ENCODE data around the gene PROB1. TPM values are rescaled to one million over a fixed set of nuclear protein-coding genes. Genes with fewer than 3 reads are reported as not detected.

The PROB1 gene
- polyA plus RNA-seq, 1 of the 3 experiments (the other 2 are of a cell fraction), result 0.44 TPM

DNA sequence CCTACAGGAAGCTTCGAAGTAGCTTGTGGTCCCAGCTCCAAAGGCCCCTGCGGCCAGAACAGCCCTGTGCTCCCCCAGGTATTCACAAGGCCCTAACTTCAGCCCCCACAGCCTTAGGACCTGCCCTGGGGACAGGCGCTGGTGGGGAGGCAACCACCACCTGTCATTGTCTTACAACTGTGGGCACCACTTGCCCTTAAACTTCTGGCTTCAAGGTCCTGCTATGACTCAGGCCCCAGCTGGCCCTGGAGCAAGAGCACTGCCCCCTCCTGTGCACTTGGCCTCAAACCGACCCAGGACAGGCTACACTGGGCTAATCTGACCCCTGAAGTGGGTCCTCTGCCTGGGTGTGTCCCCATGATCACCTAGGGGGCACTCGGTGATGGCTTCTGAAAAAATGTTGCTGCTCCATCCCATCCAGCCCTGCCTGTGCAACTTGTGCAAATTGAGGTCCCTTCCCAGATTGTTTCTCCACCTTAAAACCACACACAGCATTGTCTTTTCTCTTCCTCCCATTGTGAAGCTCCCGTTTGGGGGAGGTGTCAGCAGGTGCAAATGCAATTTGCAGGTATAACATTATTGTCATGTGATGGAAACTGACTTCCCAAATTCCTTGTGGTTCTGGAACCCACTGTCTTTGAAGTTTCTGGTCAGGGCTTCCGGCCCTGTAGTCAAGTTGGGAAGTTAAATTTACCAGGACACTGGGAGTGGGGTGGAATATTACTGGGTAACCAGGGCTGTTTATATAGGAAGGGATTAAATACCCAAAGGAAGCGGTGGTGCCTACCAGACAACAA lies 1.1 kb upstream of the PROB1 start:
- Histone ChIP-seq H2AFZ (ENCODE audit: low read depth) (no peak overlapping the region), H3K9me3 (no peaks in the 10 kb centered on the region), H3K4me3 (ENCODE audit: low read depth in 2 of 2, low read length in 1 of 2) (no peak overlapping the region), H3K9ac (no peak overlapping the region), H3K4me1 (ENCODE audit: control insufficient read depth in 1 of 2, insufficient read depth in 2 of 2, low read depth in 1 of 2, low read length in 1 of 2) (peaks cover 0 to 3% of the 10 kb centered on the region in 2 experiments; a peak in 1 of 4 replicates), H3K36me3 (replicated peaks in 1 of 2; ENCODE audit: control insufficient read depth in 1 of 2, insufficient read depth in 2 of 2, low read length in 1 of 2) (no peaks in the 10 kb centered on the region), H3K27me3 (ENCODE audit: insufficient read depth) (peaks cover 12% of the 10 kb centered on the region; the same call in 1 of the 2 replicates), H3F3A (replicated peaks; ENCODE audit: insufficient read depth) (no peaks in the 10 kb centered on the region), H3K4me2 (no peak overlapping the region), H4K20me1 (ENCODE audit: insufficient read depth) (no peaks in the 10 kb centered on the region), H3K27ac (ENCODE audit: low read depth in 2 of 2, low read length in 1 of 2) (no peak overlapping the region), H3K79me2 (ENCODE audit: insufficient read depth) (no peaks in the 10 kb centered on the region), H3K9me2 (no peaks in the 10 kb centered on the region)
- 84% methylated on average over 5 of the region's 8 CpGs for WGBS (ENCODE audit: low lambda C conversion rate)
- ChIA-PET CTCF (interaction anchor here (1.2 to 2.3 kb wide), 4 partner anchors 10 to 117 kb away, joined by 4 to 9 read pairs (median 6); no protein-coding TSS in a partner anchor), POLR2A (no interaction called here)
- DNase-seq, result no peak
- TF ChIP-seq, protein P1, sequence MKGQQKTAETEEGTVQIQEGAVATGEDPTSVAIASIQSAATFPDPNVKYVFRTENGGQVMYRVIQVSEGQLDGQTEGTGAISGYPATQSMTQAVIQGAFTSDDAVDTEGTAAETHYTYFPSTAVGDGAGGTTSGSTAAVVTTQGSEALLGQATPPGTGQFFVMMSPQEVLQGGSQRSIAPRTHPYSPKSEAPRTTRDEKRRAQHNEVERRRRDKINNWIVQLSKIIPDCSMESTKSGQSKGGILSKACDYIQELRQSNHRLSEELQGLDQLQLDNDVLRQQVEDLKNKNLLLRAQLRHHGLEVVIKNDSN (IDR thresholded peaks at IDR 0.05; ENCODE audit: borderline replicate concordance, low read depth), result no peak
- peak; percentile 18; the same call in 1 of the 2 replicates for TF ChIP-seq FOSL2 (IDR thresholded peaks at IDR 0.05; ENCODE audit: borderline replicate concordance, low read depth)

DNA sequence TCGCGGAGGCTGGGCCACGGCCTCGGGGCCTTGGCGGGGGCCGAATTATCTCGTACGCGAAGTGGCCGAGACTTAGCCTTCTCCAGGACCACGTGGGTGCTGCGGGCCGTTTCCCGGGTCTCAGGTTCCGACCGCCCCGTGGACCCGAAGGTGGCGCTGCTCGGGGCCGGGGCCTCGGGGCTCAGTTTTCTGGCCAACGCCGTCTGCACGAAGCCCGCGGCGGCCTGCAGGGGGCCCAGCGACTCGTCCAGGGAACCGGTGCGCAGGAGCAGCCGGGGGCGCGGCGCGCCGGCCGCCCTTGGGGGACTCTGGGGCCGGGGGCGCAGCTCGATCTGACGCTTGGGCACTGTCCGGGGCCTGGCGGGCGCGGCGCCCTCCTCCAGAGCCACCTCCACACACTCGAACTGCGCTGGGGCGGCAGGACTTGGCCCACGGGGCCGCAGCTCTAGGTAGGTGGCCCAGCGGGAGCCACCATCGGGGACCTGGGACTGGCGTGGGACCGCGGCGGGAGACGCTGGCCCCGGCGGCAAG lies 716 bp downstream of the PROB1 start:
- CTCF ChIA-PET, result interaction anchor here (0.8 to 6.3 kb wide), 9 partner anchors 8 to 122 kb away, joined by 3 to 29 read pairs (median 3); partner anchors contain the start of genes MATR3 and SPATA24
- H3K4me2 ChIP-seq, result peak overlapping the region; percentile 37; the same call in 1 of the 2 replicates

More for the DNA sequence above, 716 bp downstream of the PROB1 start:
- Histone ChIP-seq H3K9me3 (no peaks in the 10 kb centered on the region), H3F3A (replicated peaks; ENCODE audit: insufficient read depth) (no peaks in the 10 kb centered on the region), H3K27ac (ENCODE audit: low read depth in 2 of 2, low read length in 1 of 2) (no peak overlapping the region), H4K20me1 (ENCODE audit: insufficient read depth) (no peaks in the 10 kb centered on the region), H3K36me3 (replicated peaks in 1 of 2; ENCODE audit: control insufficient read depth in 1 of 2, insufficient read depth in 2 of 2, low read length in 1 of 2) (no peaks in the 10 kb centered on the region), H3K4me1 (ENCODE audit: control insufficient read depth in 1 of 2, insufficient read depth in 2 of 2, low read depth in 1 of 2, low read length in 1 of 2) (peaks cover 0 to 3% of the 10 kb centered on the region in 2 experiments; a peak in 1 of 4 replicates), H2AFZ (ENCODE audit: low read depth) (no peak overlapping the region), H3K27me3 (ENCODE audit: insufficient read depth) (peaks cover 12% of the 10 kb centered on the region; the same call in 1 of the 2 replicates), H3K9ac (no peak overlapping the region), H3K4me3 (ENCODE audit: low read depth in 2 of 2, low read length in 1 of 2) (peak overlapping the region in 1 of 2 experiments; percentile 23; a peak in 2 of 4 replicates), H3K79me2 (ENCODE audit: insufficient read depth) (no peaks in the 10 kb centered on the region), H3K9me2 (no peaks in the 10 kb centered on the region)
- 17% methylated on average over 9 of the region's 62 CpGs for WGBS (ENCODE audit: low lambda C conversion rate)
- no peak for TF ChIP-seq TCF12 (IDR thresholded peaks at IDR 0.05)
- TF ChIP-seq, protein P2, sequence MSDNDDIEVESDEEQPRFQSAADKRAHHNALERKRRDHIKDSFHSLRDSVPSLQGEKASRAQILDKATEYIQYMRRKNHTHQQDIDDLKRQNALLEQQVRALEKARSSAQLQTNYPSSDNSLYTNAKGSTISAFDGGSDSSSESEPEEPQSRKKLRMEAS (IDR thresholded peaks at IDR 0.05; ENCODE audit: low read depth), result 0 out of 2 replicates have a peak, but pooled peaks have one; percentile 19
- TF ChIP-seq, protein P3, sequence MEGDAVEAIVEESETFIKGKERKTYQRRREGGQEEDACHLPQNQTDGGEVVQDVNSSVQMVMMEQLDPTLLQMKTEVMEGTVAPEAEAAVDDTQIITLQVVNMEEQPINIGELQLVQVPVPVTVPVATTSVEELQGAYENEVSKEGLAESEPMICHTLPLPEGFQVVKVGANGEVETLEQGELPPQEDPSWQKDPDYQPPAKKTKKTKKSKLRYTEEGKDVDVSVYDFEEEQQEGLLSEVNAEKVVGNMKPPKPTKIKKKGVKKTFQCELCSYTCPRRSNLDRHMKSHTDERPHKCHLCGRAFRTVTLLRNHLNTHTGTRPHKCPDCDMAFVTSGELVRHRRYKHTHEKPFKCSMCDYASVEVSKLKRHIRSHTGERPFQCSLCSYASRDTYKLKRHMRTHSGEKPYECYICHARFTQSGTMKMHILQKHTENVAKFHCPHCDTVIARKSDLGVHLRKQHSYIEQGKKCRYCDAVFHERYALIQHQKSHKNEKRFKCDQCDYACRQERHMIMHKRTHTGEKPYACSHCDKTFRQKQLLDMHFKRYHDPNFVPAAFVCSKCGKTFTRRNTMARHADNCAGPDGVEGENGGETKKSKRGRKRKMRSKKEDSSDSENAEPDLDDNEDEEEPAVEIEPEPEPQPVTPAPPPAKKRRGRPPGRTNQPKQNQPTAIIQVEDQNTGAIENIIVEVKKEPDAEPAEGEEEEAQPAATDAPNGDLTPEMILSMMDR (IDR thresholded peaks at IDR 0.05), result peak; percentile 46
- POLR2A ChIA-PET, result interaction anchor here (1.2 kb wide), 1 partner anchor 10 kb away, joined by 3 read pairs; the partner anchor contains the start of gene SPATA24
- peak; percentile 83 for DNase-seq

All from SK-N-SH (cell line).